Mammary epithelial cell (primary cell): ENCODE data around the gene KCNJ11.

Experiments
- CTCF ChIP-seq, 2 donors: IDR thresholded peaks in 1 of 2; conservative IDR thresholded peaks in 1 of 2; 2 replicates each; pipeline ENCODE4 v1.5.1; 2011 to 2012; ENCODE audit warnings: inconsistent platforms in 2 of 2, low read length in 2 of 2, mild to moderate bottlenecking in 2 of 2, control low read depth in 1 of 2, low read depth in 1 of 2; ENCODE audit not compliant: insufficient read depth in 1 of 2; ENCODE audit errors: extremely low read depth in 1 of 2
- EZH2 ChIP-seq: IDR thresholded peaks from 2 replicates; pipeline ENCODE4 v1.6.1; 2012; ENCODE audit warnings: low read length, inconsistent platforms, borderline replicate concordance

DNA sequence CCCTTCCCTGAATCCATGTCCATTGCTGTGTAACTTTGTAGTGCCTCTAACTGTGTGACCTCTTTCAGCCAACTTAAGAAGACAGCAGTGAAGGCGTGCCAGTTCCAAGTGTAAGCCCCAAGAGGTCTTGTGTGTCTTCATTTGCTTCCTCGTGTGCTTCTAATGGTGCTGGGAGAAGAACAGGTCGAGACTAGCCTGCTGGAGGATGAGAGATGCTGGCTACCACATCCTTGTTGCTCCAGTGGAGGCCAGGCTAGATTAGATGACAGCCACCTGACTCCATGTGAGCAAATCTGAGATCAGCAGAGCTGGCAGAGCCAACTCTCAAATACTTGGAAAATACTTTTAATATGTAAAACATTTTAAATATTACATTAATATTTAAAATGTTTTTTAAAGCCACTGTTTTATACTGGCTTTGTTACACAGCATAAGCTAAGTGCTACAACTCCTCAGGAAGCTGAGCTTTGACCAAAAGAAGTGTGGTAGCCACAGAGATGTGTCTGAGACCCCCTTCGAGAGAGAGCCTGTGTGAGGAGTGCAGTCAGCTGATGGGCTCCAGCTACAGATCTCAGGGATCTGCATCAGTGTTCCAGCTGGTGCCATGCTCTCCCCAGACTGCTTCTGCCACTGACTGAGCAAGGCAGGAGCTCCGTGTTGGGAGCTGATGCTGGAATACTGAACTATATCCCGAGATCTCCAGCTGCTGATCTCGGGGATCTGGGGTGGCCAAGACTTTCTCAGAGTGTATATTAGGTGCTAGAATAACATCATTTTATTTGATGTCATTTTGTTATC, 8.9 kb downstream of the KCNJ11 start:
- TF ChIP-seq CTCF (conservative IDR thresholded peaks at IDR 0.05 in 1 of 2, IDR thresholded peaks at IDR 0.05 in 1 of 2; ENCODE audit: extremely low read depth in 1 of 2, insufficient read depth in 1 of 2, low read depth in 1 of 2, low read length in 2 of 2) = no peak
- no peak for TF ChIP-seq EZH2
